ENCODE data around the gene CTCFL.

DNA sequence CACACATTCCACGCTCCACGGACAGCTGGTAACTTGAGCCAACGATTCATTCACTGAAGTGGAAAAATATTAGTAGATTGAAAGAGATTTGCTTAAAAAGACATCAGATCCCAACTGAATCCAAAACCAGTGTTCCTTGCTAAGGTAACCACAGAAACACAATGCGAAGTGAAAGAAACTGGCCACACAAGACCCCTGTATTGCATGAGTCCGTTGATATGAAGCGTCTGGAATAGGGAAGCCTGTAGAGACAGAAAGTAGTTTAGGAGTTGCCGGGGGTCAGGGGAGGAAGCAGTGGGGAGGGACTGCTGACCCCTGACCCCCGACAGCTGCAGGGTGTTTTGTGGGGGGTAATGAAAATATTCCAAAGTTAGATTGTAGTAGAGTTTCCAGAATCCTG lies 46.0 kb upstream of the CTCFL start:
- TF ChIP-seq, protein P1, sequence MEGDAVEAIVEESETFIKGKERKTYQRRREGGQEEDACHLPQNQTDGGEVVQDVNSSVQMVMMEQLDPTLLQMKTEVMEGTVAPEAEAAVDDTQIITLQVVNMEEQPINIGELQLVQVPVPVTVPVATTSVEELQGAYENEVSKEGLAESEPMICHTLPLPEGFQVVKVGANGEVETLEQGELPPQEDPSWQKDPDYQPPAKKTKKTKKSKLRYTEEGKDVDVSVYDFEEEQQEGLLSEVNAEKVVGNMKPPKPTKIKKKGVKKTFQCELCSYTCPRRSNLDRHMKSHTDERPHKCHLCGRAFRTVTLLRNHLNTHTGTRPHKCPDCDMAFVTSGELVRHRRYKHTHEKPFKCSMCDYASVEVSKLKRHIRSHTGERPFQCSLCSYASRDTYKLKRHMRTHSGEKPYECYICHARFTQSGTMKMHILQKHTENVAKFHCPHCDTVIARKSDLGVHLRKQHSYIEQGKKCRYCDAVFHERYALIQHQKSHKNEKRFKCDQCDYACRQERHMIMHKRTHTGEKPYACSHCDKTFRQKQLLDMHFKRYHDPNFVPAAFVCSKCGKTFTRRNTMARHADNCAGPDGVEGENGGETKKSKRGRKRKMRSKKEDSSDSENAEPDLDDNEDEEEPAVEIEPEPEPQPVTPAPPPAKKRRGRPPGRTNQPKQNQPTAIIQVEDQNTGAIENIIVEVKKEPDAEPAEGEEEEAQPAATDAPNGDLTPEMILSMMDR (IDR thresholded peaks at IDR 0.05; ENCODE audit: insufficient read depth, low read length), result no peak
- TF ChIP-seq POLR2AphosphoS5 (IDR thresholded peaks at IDR 0.05; ENCODE audit: low read depth) (no peak), GABPA (IDR thresholded peaks at IDR 0.05; ENCODE audit: low read depth) (no peak)
- TF ChIP-seq, protein P2, sequence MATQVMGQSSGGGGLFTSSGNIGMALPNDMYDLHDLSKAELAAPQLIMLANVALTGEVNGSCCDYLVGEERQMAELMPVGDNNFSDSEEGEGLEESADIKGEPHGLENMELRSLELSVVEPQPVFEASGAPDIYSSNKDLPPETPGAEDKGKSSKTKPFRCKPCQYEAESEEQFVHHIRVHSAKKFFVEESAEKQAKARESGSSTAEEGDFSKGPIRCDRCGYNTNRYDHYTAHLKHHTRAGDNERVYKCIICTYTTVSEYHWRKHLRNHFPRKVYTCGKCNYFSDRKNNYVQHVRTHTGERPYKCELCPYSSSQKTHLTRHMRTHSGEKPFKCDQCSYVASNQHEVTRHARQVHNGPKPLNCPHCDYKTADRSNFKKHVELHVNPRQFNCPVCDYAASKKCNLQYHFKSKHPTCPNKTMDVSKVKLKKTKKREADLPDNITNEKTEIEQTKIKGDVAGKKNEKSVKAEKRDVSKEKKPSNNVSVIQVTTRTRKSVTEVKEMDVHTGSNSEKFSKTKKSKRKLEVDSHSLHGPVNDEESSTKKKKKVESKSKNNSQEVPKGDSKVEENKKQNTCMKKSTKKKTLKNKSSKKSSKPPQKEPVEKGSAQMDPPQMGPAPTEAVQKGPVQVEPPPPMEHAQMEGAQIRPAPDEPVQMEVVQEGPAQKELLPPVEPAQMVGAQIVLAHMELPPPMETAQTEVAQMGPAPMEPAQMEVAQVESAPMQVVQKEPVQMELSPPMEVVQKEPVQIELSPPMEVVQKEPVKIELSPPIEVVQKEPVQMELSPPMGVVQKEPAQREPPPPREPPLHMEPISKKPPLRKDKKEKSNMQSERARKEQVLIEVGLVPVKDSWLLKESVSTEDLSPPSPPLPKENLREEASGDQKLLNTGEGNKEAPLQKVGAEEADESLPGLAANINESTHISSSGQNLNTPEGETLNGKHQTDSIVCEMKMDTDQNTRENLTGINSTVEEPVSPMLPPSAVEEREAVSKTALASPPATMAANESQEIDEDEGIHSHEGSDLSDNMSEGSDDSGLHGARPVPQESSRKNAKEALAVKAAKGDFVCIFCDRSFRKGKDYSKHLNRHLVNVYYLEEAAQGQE (IDR thresholded peaks at IDR 0.05; ENCODE audit: insufficient replicate concordance, low read depth), result no peak

Data from HL-60 (cell line).